ENCODE data around the gene TOX2. TPM values are rescaled to one million over a fixed set of nuclear protein-coding genes. Genes with fewer than 3 reads are reported as not detected.

TOX2 gene
- total RNA-seq, 3 donors from 2014 or later (not counting 1 experiment from before 2014, with no cell fraction given), result 0.93 to 1.8 (median 1.2) TPM

DNA sequence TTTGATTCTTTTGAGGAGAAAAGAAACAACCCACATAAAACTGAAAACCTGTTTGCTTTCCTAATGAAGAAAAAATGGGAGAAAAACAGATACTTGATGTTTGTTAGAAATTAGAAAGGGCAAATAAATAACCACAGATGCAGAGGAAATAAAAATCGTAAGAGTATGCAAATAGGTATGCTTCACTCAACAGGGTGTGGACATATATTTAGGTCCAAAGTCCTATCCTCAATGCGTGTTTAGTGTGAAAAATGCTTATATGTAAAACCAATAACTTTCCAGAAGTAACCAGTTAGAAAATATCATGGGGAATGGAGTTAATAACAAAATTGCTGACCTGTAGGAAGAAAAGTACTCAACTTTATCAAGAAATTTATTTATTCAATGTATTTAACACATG lies 135.7 kb downstream of the TOX2 start:
- Mint-ChIP-seq H3K9me3 (no peaks in the 10 kb centered on the region), H3K36me3 (no peaks in the 10 kb centered on the region), H3K27me3 (ENCODE audit: low read depth in 2 of 2) (peaks cover 12 to 41% of the 10 kb centered on the region in 2 donors), H3K27ac (no peak overlapping the region), H3K4me3 (no peak overlapping the region), H3K4me1 (peaks cover 0 to 3% of the 10 kb centered on the region in 2 donors)
- ATAC-seq (no peak), DNase-seq (no peak)
- WGBS (ENCODE audit: insufficient coverage), result 89% methylated on average over 1 of the region's 2 CpGs
- intact Hi-C loops (cut with micrococcal nuclease), result no loop called here
- H3K4me3 ChIP-seq (ENCODE audit: low read length), result no peak overlapping the region
- H3K9me3 ChIP-seq (ENCODE audit: control insufficient read depth, insufficient read depth, low read length), result no peaks in the 10 kb centered on the region
- no peaks in the 10 kb centered on the region for H3K36me3 ChIP-seq (ENCODE audit: control insufficient read depth, insufficient read depth, low read length)
- H3K4me1 ChIP-seq (ENCODE audit: control insufficient read depth, insufficient read depth, low read length), result no peaks in the 10 kb centered on the region
- no peaks in the 10 kb centered on the region for H3K27me3 ChIP-seq (ENCODE audit: control insufficient read depth, insufficient read depth, low read length)
- H3K27ac ChIP-seq (ENCODE audit: low read length), result no peak overlapping the region
- TF ChIP-seq, protein P1, sequence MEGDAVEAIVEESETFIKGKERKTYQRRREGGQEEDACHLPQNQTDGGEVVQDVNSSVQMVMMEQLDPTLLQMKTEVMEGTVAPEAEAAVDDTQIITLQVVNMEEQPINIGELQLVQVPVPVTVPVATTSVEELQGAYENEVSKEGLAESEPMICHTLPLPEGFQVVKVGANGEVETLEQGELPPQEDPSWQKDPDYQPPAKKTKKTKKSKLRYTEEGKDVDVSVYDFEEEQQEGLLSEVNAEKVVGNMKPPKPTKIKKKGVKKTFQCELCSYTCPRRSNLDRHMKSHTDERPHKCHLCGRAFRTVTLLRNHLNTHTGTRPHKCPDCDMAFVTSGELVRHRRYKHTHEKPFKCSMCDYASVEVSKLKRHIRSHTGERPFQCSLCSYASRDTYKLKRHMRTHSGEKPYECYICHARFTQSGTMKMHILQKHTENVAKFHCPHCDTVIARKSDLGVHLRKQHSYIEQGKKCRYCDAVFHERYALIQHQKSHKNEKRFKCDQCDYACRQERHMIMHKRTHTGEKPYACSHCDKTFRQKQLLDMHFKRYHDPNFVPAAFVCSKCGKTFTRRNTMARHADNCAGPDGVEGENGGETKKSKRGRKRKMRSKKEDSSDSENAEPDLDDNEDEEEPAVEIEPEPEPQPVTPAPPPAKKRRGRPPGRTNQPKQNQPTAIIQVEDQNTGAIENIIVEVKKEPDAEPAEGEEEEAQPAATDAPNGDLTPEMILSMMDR (IDR thresholded peaks at IDR 0.05), result no peak

DNA sequence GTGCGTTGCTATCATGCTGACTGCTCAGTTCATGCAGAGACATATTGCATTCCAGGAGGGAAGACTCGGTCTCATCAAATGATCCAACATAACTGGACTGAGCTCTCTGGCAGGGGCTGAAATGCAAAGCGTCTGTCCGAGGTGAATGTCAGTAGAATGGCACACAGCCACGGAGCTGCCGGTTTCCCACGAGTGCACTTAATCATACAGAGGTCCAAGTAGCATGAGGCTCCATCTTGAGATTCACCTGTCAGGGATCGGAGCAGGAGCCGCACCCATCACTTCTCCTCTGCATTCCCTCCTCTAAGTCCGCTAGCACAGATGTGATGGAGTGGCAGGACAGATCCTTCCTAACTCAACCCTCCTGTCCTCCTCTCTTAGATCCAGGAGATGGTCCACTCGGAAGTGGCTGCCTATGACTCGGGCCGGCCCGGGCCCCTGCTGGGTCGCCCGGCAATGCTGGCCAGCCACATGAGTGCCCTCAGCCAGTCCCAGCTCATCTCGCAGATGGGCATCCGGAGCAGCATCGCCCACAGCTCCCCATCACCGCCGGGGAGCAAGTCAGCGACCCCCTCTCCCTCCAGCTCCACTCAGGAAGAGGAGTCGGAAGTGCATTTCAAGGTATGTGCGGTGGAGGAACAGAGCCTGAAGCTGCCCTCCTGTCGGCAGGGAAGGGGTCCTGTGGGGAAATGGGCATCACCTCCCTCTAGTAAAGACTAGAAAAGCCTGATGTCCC lies 136.4 kb downstream of the TOX2 start:
- no peaks in the 10 kb centered on the region for H3K9me3 ChIP-seq (ENCODE audit: control insufficient read depth, insufficient read depth, low read length)
- no peak overlapping the region for H3K27ac ChIP-seq (ENCODE audit: low read length)
- no peaks in the 10 kb centered on the region for H3K27me3 ChIP-seq (ENCODE audit: control insufficient read depth, insufficient read depth, low read length)
- Mint-ChIP-seq H3K4me3 (no peak overlapping the region), H3K9me3 (no peaks in the 10 kb centered on the region), H3K27me3 (ENCODE audit: low read depth in 2 of 2) (peaks cover 16 to 40% of the 10 kb centered on the region in 2 donors), H3K4me1 (peaks cover 0 to 6% of the 10 kb centered on the region in 2 donors), H3K27ac (no peak overlapping the region), H3K36me3 (no peaks in the 10 kb centered on the region)
- 95% methylated on average over 25 of the region's 25 CpGs for WGBS (ENCODE audit: insufficient coverage)
- H3K4me1 ChIP-seq (ENCODE audit: control insufficient read depth, insufficient read depth, low read length), result no peaks in the 10 kb centered on the region
- DNase-seq (no peak), ATAC-seq (no peak)
- intact Hi-C loops (cut with micrococcal nuclease), result no loop called here
- no peaks in the 10 kb centered on the region for H3K36me3 ChIP-seq (ENCODE audit: control insufficient read depth, insufficient read depth, low read length)
- H3K4me3 ChIP-seq (ENCODE audit: low read length), result no peak overlapping the region
- TF ChIP-seq, protein P1 (IDR thresholded peaks at IDR 0.05), result no peak

DNA sequence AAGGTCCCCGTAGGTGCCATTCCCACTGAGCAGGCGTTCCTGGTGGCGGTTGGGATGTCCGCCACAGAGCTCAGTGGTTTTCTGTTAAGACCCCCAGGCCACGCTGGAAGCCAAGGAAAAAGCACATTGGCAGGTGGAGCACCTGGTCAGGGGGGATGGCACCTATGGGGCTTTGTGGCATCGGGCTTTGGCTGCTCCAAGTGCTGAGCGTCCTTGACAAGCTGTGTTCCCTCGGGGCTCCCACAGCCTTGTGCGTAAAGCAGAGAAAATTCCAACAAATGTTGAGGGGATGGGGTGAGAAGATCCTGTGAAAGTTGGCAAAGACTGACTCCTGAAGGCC lies 137.0 kb downstream of the TOX2 start:
- intact Hi-C loops (cut with micrococcal nuclease), result no loop called here
- ATAC-seq (no peak), DNase-seq (no peak)
- Histone ChIP-seq H3K4me3 (ENCODE audit: low read length) (no peak overlapping the region), H3K4me1 (ENCODE audit: control insufficient read depth, insufficient read depth, low read length) (no peaks in the 10 kb centered on the region), H3K36me3 (ENCODE audit: control insufficient read depth, insufficient read depth, low read length) (no peaks in the 10 kb centered on the region), H3K9me3 (ENCODE audit: control insufficient read depth, insufficient read depth, low read length) (no peaks in the 10 kb centered on the region), H3K27me3 (ENCODE audit: control insufficient read depth, insufficient read depth, low read length) (no peaks in the 10 kb centered on the region), H3K27ac (ENCODE audit: low read length) (no peak overlapping the region)
- TF ChIP-seq, protein P1 (IDR thresholded peaks at IDR 0.05), result no peak
- no peaks in the 10 kb centered on the region for H3K9me3 Mint-ChIP-seq
- no peak overlapping the region for H3K4me3 Mint-ChIP-seq
- H3K27ac Mint-ChIP-seq, result no peak overlapping the region
- H3K36me3 Mint-ChIP-seq, result no peaks in the 10 kb centered on the region
- peaks cover 15 to 38% of the 10 kb centered on the region in 2 donors for H3K27me3 Mint-ChIP-seq (ENCODE audit: low read depth in 2 of 2)
- peaks cover 0 to 6% of the 10 kb centered on the region in 2 donors for H3K4me1 Mint-ChIP-seq
- WGBS (ENCODE audit: insufficient coverage), result 91% methylated on average over 9 of the region's 9 CpGs

GRCh38 chr20:44052166-44052565 lies 137.5 kb downstream of the TOX2 start:
- Histone ChIP-seq H3K36me3 (ENCODE audit: control insufficient read depth, insufficient read depth, low read length) (no peaks in the 10 kb centered on the region), H3K27me3 (ENCODE audit: control insufficient read depth, insufficient read depth, low read length) (no peaks in the 10 kb centered on the region), H3K9me3 (ENCODE audit: control insufficient read depth, insufficient read depth, low read length) (no peaks in the 10 kb centered on the region), H3K27ac (ENCODE audit: low read length) (no peak overlapping the region), H3K4me1 (ENCODE audit: control insufficient read depth, insufficient read depth, low read length) (no peaks in the 10 kb centered on the region), H3K4me3 (ENCODE audit: low read length) (no peak overlapping the region)
- TF ChIP-seq, protein P1 (IDR thresholded peaks at IDR 0.05), result no peak
- H3K4me3 Mint-ChIP-seq, result no peak overlapping the region
- H3K9me3 Mint-ChIP-seq, result no peaks in the 10 kb centered on the region
- intact Hi-C loops (cut with micrococcal nuclease), result no loop called here
- 93% methylated on average over 10 of the region's 10 CpGs for WGBS (ENCODE audit: insufficient coverage)
- peaks cover 0 to 6% of the 10 kb centered on the region in 2 donors for H3K4me1 Mint-ChIP-seq
- H3K27ac Mint-ChIP-seq, result no peak overlapping the region
- DNase-seq, result peak in 1 of 2 donors; percentile 7
- H3K36me3 Mint-ChIP-seq, result no peaks in the 10 kb centered on the region
- H3K27me3 Mint-ChIP-seq (ENCODE audit: low read depth in 2 of 2), result peaks cover 17 to 39% of the 10 kb centered on the region in 2 donors
- ATAC-seq, result no peak
